Natural killer cell treated with Interleukin-12 subunit alpha and Interleukin-12 subunit beta and Interleukin-15 and Interleukin-18, amount 100 ng/mL, for 72 hours (primary cell): Measurements from ENCODE around the gene DNAJB12. TPM values are rescaled to one million over a fixed set of nuclear protein-coding genes. Genes with fewer than 3 reads are reported as not detected.
A peak's percentile ranks its signal among the peaks of the same experiment; 100 is the strongest.
"Not testable (repeated sequence)": the region's sequence is repeated elsewhere in the genome, so short reads cannot be mapped to it uniquely, and the experiment has no call there.

Experiments used
- ATAC-seq, 2 donors: fragments of 150-1000 bp; cut with Tn5 transposase in 1 of 2; sonication (Bioruptor Pico), chemical (Tn5 transposase) in 1 of 2; 2 replicates each; pipeline ENCODE4 v1.10.0; 2021
- DNase-seq: peaks from one replicate; pipeline ENCODE4 v3.0.0; 2022; ENCODE audit warnings: low spot score
- H3K27ac Mint-ChIP-seq, 2 donors: 1 replicate in 1 of 2; 2 replicates in 1 of 2; pipeline ENCODE4 v1.8.0; 2022; ENCODE audit warnings: mixed read lengths in 2 of 2, mild to moderate bottlenecking in 1 of 2, moderate library complexity in 1 of 2
- H3K27me3 Mint-ChIP-seq, 2 donors: 1 replicate in 1 of 2; 2 replicates in 1 of 2; pipeline ENCODE4 v1.8.0; 2022; ENCODE audit warnings: mixed read lengths in 2 of 2
- H3K36me3 Mint-ChIP-seq: one replicate; pipeline ENCODE4 v1.8.0; 2022; ENCODE audit warnings: mixed read lengths
- H3K4me1 Mint-ChIP-seq, 2 donors: 1 replicate in 1 of 2; 2 replicates in 1 of 2; pipeline ENCODE4 v1.8.0; 2022; ENCODE audit warnings: low read depth in 2 of 2, mixed read lengths in 2 of 2, mild to moderate bottlenecking in 1 of 2
- H3K4me3 Mint-ChIP-seq: one replicate; pipeline ENCODE4 v1.8.0; 2022; ENCODE audit warnings: mixed read lengths
- H3K9me3 Mint-ChIP-seq: 2 replicates; pipeline ENCODE4 v1.8.0; 2022; ENCODE audit warnings: mixed read lengths
- total RNA-seq, 2 donors: library from RNA; stranded (reverse); gene quantifications; one replicate each; pipeline ENCODE4 v1.2.3, GENCODE V29; 2022

DNAJB12 gene
- total RNA-seq, 2 donors from 2014 or later: 39.5 to 39.7 TPM

DNA sequence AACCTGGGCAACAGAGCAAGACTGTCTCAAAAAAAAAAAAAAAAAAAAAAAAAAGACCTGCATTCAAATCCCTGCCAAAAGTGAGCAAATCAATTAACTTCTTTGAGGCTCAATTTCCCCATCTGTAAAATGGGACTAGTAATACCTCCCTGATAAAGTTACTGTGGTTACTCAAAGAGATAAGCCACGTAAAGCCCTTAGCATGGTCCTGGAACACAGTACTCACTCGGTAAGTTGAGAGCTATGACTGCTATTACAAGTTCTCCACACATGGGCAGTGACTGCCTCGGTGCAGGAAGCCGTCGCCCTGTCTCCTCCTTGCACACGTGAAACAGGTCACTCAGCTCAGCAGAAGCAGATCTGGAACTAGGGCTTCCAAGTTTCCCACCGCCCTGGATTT lies 43.1 kb downstream of the DNAJB12 start:
- peaks cover 44 to 46% of the 10 kb centered on the region in 2 donors for H3K4me1 Mint-ChIP-seq
- H3K36me3 Mint-ChIP-seq: no peaks in the 10 kb centered on the region
- no peaks in the 10 kb centered on the region for H3K9me3 Mint-ChIP-seq
- no peaks in the 10 kb centered on the region for H3K27me3 Mint-ChIP-seq
- peak overlapping the region in 1 of 2 donors; percentile 75 for H3K27ac Mint-ChIP-seq
- no peak for DNase-seq
- ATAC-seq: no peak
- peak overlapping the region; percentile 6 for H3K4me3 Mint-ChIP-seq

GRCh38 chr10:72310636-72311035 lies 44.1 kb downstream of the DNAJB12 start:
- peaks cover 40 to 44% of the 10 kb centered on the region in 2 donors for H3K4me1 Mint-ChIP-seq
- no peaks in the 10 kb centered on the region for H3K27me3 Mint-ChIP-seq
- no peaks in the 10 kb centered on the region for H3K36me3 Mint-ChIP-seq
- peak overlapping the region; percentile 70 to 91 for H3K27ac Mint-ChIP-seq
- no peaks in the 10 kb centered on the region for H3K9me3 Mint-ChIP-seq
- peak overlapping the region; percentile 56 for H3K4me3 Mint-ChIP-seq
- ATAC-seq: no peak
- DNase-seq: no peak

DNA sequence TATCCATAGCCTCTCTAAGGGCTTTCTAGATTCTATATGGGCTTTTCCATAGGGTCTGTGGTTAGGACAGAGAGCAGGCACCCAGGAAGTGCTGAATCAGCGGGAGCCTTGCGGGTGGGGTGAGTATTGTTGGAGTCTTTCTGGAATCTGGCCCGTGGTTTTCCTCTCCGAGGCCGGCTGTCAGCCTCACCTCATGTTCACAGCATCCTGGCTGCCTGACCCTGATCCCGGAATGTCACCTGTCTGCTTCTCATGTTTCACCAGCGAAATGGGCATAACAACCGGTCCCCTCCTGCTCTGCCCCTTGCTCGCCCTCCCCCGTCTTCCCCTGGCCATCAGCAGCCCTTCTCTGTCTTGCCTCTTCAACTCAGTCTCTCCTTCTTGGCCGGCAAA lies 44.5 kb downstream of the DNAJB12 start:
- ATAC-seq: no peak
- DNase-seq: no peak
- H3K9me3 Mint-ChIP-seq: no peaks in the 10 kb centered on the region
- no peaks in the 10 kb centered on the region for H3K27me3 Mint-ChIP-seq
- peaks cover 40 to 44% of the 10 kb centered on the region in 2 donors for H3K4me1 Mint-ChIP-seq
- peak overlapping the region; percentile 56 for H3K4me3 Mint-ChIP-seq
- H3K36me3 Mint-ChIP-seq: no peaks in the 10 kb centered on the region
- H3K27ac Mint-ChIP-seq: peak overlapping the region; percentile 70 to 91

- no peak for DNase-seq
- H3K9me3 Mint-ChIP-seq: no peaks in the 10 kb centered on the region
- ATAC-seq: peak; percentile 32 to 75
Measured at GRCh38 chr10:72309290-72310240, 45.2 kb downstream of the DNAJB12 start.

GRCh38 chr10:72308320-72308987 lies 46.3 kb downstream of the DNAJB12 start:
- peak overlapping the region; percentile 70 to 91 for H3K27ac Mint-ChIP-seq
- peaks cover 43 to 49% of the 10 kb centered on the region in 2 donors for H3K4me1 Mint-ChIP-seq
- no peak for DNase-seq
- H3K27me3 Mint-ChIP-seq: no peaks in the 10 kb centered on the region
- peak overlapping the region; percentile 32 for H3K4me3 Mint-ChIP-seq
- H3K36me3 Mint-ChIP-seq: no peaks in the 10 kb centered on the region
- peak; percentile 56 to 57 for ATAC-seq
- no peaks in the 10 kb centered on the region for H3K9me3 Mint-ChIP-seq

More at GRCh38 chr10:72309290-72310240, 45.2 kb downstream of the DNAJB12 start:
- peak overlapping the region; percentile 70 to 91 for H3K27ac Mint-ChIP-seq
- H3K27me3 Mint-ChIP-seq: no peaks in the 10 kb centered on the region
- H3K36me3 Mint-ChIP-seq: no peaks in the 10 kb centered on the region
- peaks cover 43 to 45% of the 10 kb centered on the region in 2 donors for H3K4me1 Mint-ChIP-seq
- H3K4me3 Mint-ChIP-seq: peak overlapping the region; percentile 56

- not testable (repeated sequence) for ATAC-seq, H3K27me3 Mint-ChIP-seq, H3K9me3 Mint-ChIP-seq, H3K36me3 Mint-ChIP-seq, DNase-seq, H3K4me3 Mint-ChIP-seq
- H3K27ac Mint-ChIP-seq: peak overlapping the region; percentile 70 to 91
- peaks cover 43 to 49% of the 10 kb centered on the region in 2 donors for H3K4me1 Mint-ChIP-seq
Measured at GRCh38 chr10:72307711-72308110, 47.0 kb downstream of the DNAJB12 start.

- DNase-seq (no peak), ATAC-seq (no peak)
- H3K27ac Mint-ChIP-seq: peak overlapping the region; percentile 68 to 80
- no peaks in the 10 kb centered on the region for H3K36me3 Mint-ChIP-seq
- H3K27me3 Mint-ChIP-seq: no peaks in the 10 kb centered on the region
- H3K4me1 Mint-ChIP-seq: peaks cover 42 to 47% of the 10 kb centered on the region in 2 donors
- no peaks in the 10 kb centered on the region for H3K9me3 Mint-ChIP-seq
- no peak overlapping the region for H3K4me3 Mint-ChIP-seq
Measured at GRCh38 chr10:72306215-72306760, 48.4 kb downstream of the DNAJB12 start.

GRCh38 chr10:72303424-72304128 lies 51.1 kb downstream of the DNAJB12 start:
- DNase-seq (no peak), ATAC-seq (no peak)
- Mint-ChIP-seq H3K4me1 (peaks cover 30 to 35% of the 10 kb centered on the region in 2 donors), H3K4me3 (no peak overlapping the region), H3K27me3 (no peaks in the 10 kb centered on the region), H3K9me3 (no peaks in the 10 kb centered on the region), H3K27ac (peak overlapping the region; percentile 47 to 79), H3K36me3 (no peaks in the 10 kb centered on the region)

DNA sequence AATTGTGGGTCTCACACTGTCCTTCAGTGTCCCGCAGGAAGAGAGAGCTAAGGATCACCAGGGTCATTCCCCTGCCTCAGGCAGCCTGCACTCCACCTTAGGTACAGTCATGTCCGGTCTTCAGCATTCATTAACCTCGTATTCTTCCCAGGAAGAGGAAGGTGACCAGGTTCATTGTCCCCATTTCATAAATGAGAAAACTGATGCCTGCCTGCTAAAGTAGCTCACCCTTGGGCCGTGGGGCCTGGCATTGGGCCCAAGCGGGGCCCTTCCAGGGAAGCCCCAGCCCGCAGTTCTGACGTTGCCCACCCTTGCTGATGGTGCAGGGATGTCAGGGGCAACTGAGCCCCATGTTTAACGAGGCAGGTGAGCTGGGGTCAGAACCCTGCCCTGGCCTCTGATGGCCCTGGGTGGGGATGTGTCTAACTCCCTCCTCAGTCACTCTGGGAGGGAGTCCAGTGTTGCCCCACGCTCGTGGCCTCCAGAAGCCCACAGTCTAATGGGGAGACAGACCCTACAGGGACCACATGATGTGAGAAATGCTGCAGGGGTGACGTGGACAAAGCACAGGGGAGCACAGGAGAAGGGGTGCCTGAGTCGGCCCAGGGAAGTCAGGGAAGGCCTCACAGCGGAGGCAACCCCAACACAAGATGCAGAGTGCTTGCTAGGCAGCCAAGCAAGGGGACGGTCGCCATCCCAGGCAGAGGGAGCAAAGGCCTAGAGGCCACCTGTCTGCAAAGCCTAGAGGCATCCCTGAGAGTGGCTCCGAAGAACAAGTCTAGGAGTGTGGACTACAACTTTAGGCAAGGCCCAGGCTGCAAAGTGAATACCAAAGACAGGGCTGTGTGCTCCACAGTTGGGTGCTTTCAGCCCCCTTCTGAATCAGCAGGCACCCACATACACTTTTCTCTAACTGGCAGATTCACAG lies 55.9 kb downstream of the DNAJB12 start:
- no peaks in the 10 kb centered on the region for H3K36me3 Mint-ChIP-seq

DNA sequence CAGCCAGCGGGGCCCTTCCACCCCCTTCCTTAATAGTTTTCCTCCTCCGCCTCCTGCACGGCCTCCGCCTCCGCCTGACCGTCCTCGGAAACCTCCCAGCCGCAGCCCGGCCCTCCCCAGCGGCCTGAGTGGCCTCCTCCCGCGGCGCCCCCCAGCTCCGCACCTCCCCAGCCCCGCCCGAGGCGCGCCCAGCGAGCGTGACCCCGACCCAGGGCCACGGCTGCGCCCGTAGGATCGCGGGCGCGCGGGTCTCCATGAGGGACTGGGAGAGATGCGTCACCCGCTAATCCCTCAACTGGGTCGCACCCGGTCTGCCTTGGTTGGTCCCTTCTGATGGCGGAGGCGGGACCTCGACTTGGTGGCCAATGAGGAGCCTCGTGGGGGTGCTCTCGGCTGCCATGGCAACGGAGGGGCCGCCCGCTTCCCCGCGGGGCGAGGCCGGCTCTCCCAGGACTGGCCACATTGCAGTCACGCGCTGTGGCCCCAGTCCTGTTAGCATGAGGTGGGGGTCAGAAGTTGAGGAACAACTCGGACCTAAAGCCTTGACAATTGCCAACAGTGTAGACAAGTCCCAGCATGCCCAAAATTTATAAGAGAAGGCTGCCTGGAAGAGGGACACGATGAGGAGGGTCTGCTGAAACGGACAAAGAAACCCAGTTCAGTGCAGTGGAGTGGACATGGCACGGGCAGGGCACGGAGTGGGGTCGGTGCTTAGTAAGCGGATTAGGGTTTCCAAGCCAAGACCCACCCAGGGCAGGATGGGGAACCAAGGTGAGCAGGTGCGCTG lies 56.7 kb downstream of the DNAJB12 start:
- ATAC-seq: peak; percentile 90 to 91
- H3K4me1 Mint-ChIP-seq: peaks cover 52 to 53% of the 10 kb centered on the region in 2 donors
- H3K27ac Mint-ChIP-seq: peak overlapping the region; percentile 97 to 99
- H3K27me3 Mint-ChIP-seq: no peaks in the 10 kb centered on the region
- H3K9me3 Mint-ChIP-seq: no peaks in the 10 kb centered on the region
- H3K4me3 Mint-ChIP-seq: peak overlapping the region; percentile 87
- DNase-seq: peak; percentile 98
- H3K36me3 Mint-ChIP-seq: no peaks in the 10 kb centered on the region

More for the DNA sequence above, 55.9 kb downstream of the DNAJB12 start:
- no peaks in the 10 kb centered on the region for H3K27me3 Mint-ChIP-seq
- no peak for ATAC-seq
- no peak for DNase-seq
- peaks cover 49 to 50% of the 10 kb centered on the region in 2 donors for H3K4me1 Mint-ChIP-seq
- H3K4me3 Mint-ChIP-seq: no peak overlapping the region
- peak overlapping the region; percentile 97 to 99 for H3K27ac Mint-ChIP-seq
- H3K9me3 Mint-ChIP-seq: no peaks in the 10 kb centered on the region

DNA sequence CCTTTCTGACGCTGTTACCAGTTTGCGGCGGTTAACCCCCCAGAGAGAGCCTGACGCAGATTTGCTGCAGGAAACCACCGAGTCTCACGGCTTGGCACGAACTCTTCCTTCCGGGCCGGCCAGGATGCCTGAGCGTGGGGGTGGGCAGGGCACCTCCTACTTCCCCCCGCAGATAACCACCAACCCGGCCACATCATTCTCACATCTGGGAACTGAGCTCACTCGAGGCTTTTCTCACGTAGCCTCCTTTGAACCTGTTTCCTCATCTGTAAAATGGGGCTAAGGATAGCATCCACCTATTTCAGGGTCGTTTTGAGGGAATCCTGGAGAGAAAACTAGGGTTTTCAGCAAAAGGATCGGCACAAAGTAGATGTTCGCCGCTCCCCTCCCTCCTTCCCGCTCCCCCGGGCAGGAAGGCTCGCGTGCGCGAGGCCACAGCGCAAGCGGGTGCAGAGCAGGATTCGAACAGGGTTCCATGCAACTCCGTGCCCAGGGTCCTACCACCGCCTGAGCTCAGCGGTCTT lies 57.4 kb downstream of the DNAJB12 start:
- ATAC-seq (peak; percentile 88 to 91), DNase-seq (peak; percentile 99)
- H3K4me3 Mint-ChIP-seq: peak overlapping the region; percentile 87
- H3K4me1 Mint-ChIP-seq: peaks cover 58 to 60% of the 10 kb centered on the region in 2 donors
- H3K9me3 Mint-ChIP-seq: no peaks in the 10 kb centered on the region
- H3K27me3 Mint-ChIP-seq: no peaks in the 10 kb centered on the region
- no peaks in the 10 kb centered on the region for H3K36me3 Mint-ChIP-seq
- H3K27ac Mint-ChIP-seq: peak overlapping the region; percentile 97 to 99
